Activated CD8-positive, alpha-beta memory T cell treated with anti-CD3 and anti-CD28 coated beads, Interleukin-2, amount 50 U/mL, for 48 hours (primary cell): Measurements from ENCODE around the gene ARHGAP44.

Experiments used
- DNase-seq: peaks from one replicate; pipeline ENCODE4 v3.0.0-alpha.2; 2020

Gene ARHGAP44, protein sequence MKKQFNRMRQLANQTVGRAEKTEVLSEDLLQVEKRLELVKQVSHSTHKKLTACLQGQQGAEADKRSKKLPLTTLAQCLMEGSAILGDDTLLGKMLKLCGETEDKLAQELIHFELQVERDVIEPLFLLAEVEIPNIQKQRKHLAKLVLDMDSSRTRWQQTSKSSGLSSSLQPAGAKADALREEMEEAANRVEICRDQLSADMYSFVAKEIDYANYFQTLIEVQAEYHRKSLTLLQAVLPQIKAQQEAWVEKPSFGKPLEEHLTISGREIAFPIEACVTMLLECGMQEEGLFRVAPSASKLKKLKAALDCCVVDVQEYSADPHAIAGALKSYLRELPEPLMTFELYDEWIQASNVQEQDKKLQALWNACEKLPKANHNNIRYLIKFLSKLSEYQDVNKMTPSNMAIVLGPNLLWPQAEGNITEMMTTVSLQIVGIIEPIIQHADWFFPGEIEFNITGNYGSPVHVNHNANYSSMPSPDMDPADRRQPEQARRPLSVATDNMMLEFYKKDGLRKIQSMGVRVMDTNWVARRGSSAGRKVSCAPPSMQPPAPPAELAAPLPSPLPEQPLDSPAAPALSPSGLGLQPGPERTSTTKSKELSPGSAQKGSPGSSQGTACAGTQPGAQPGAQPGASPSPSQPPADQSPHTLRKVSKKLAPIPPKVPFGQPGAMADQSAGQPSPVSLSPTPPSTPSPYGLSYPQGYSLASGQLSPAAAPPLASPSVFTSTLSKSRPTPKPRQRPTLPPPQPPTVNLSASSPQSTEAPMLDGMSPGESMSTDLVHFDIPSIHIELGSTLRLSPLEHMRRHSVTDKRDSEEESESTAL

DNA sequence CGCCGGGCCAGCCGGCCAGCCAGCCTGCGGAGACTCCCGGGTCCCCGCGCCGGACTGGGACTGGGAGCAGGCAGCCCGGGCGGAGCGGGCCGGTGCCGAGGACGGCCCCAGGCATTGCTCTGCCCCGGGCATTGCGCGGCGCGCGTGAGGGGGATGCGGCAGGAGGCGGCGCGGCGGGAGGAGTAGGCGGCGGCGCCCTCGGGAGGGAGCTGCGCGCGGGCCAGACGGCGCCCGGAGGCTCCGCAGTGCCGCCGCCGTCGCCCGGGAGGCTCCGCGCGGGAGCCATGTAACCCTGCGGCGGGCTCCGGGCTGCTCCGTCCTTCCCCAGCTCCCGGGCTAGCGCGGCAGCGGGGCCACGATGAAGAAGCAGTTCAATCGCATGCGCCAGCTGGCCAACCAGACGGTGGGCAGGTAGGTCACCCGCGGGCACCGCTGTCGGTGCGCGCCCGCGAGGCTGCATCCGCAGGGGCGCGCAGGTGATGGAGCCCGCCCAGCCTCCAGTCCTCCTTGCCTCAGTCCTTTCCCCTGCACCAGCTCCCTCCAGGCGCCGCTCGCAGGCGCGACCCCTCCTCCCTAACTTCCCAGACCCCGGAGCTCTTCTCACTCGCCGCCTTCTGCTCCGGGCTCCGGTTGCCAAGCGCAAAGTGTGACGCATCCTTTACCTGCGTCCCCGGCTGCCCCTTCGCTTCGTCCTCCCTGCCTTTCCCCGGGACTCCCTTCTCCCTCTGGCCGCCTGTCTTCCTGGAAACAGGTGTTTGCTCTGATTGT, at the start of gene ARHGAP44:
Gene ARHGAP44 (plus strand): TSS at position 18 of the 768 bp plus-strand sequence. CDS start 341 bp downstream, at position 359.
- peak; percentile 67 for DNase-seq

GRCh38 chr17:12739500-12739899, 49.8 kb upstream of the ARHGAP44 start:
- DNase-seq: no peak

- DNase-seq: no peak
Observed at GRCh38 chr17:12743046-12743445, 46.3 kb upstream of the ARHGAP44 start.

- no peak for DNase-seq
Observed at GRCh38 chr17:12744298-12744697, 45.0 kb upstream of the ARHGAP44 start.

- no peak for DNase-seq
Observed at GRCh38 chr17:12744786-12745185, 44.5 kb upstream of the ARHGAP44 start.

- no peak for DNase-seq
Observed at GRCh38 chr17:12745486-12745885, 43.8 kb upstream of the ARHGAP44 start.

DNA sequence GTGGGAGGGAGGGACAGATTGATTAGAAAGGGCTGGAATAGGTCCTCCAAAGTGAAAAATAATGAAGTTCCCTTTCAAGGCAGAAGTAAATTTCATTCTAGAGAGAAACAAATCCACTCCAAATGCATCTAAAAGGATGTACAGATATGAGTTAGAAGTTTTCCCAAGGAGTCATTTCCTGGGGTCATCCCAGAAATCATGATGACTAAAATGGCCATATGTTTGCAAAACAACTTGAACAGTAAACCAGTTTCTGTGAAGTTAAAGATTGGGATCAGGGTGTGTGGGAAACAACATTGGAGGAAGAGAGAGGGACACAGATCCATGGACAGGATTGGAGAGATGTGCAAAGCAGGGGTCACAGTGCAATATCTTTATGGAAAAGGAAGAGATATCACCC, 32.5 kb upstream of the ARHGAP44 start:
- no peak for DNase-seq

- DNase-seq: no peak
Observed at GRCh38 chr17:12759090-12759489, 30.2 kb upstream of the ARHGAP44 start.

GRCh38 chr17:12765548-12765947, 23.8 kb upstream of the ARHGAP44 start:
- no peak for DNase-seq

DNA sequence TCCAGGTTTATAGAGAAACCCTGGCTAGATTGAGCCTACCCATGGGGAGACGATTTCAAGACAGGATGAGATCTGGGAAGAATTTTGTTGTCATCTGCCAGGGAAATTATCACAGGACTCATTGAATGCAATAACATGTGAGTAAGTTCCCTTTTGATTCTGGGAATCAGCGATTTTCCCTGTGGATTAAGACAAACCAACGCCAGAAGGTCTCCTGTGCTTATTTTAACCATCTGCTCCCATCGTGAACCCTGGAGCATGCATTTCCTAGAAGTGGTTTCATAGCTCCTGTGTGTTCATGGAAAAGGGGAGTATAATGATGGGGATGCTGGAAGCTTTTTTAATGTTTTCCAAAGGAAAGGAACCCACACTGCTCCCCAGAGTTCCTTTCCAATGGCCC, 21.0 kb upstream of the ARHGAP44 start:
- no peak for DNase-seq

GRCh38 chr17:12769981-12770380, 19.3 kb upstream of the ARHGAP44 start:
- no peak for DNase-seq

DNA sequence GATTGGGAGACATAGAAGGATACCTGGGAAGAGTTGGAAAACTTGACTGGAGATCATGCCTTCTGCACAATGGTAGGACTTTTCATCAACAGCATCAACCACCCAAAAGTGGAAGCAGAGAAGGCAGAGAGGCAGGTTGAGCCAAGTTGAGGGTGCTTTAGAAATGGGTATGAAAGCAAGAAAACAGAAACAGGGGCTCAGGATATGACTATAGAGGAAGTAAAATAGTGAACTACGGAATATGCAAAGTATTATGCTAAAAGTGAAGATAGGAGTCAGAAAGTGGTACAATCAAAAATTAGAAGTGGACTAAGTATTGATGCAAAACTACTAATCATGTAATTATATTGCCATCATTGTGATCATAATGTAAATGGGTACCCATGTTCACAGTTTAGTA, 16.1 kb upstream of the ARHGAP44 start:
- no peak for DNase-seq

GRCh38 chr17:12789075-12789480, 220 bp upstream of the ARHGAP44 start:
- no peak for DNase-seq

DNA sequence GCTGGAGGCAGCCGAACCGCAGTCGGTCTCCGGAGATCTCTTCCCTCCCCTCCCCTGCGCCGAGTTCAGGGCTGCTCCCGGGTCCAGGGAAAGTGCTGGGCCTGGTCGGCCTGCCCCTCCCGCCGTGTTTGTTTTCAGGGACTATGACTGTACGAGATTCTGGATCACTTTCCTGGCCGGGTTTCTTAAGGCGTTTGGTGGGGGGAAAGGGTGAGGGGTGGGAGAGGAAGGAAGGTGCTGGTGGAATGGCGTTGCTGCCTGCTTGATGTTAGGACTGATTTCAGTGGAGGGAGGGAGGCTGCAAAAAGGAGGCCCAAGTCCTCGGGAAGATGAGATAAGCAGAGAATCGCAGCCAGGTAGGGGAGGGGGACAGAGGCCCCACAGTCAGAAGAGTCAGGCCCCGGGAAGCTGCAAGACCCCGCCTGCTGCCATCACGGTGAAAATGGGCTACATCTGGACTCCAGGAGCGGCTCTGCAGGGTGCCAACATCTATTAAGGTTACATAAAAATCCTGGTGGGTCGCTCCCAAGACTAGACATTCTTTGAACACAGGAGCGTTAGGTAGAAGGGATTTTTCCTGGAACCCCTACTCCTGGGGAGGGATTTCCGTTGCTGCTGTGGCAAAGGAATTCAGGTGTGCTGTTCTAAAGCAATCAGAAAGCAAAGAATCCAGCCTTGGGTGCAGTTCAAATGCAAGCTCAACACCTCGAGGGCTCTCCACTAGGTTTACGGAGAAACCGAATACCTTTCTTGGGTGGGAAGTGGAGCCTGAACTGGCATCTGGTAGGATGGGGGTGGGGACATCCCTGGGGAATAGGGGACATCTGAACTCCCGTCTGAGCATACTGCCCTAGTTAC, 1.2 kb downstream of the ARHGAP44 start:
- DNase-seq: no peak

DNA sequence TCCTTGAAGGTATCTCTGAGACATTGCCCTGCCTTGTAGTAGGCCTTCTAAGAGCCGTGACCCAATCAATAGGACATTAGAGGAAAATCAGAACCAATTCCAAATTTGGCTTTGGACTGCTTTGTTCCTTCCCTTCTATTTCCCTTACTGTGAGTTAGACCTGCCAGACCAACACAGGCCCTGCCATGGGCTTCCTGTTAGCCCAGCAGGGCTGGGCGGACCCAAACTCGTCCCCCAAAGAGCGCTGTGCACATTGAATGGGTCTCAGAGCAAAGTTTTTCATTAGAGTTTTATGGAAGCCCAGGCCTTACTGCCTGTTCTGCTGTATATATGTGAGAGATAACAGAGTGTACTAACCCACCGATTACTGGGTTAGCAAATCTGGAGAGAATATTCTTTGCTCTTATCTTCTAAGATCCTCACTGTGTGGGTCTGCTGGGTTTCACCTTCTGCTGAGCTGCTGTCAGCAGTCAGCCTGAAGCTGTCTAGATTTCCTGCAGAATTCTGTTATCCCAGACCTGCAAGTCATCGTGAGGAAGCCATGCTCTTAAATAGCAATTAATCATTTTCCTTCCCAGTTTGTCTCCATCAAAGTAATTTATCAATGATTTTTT, 5.7 kb downstream of the ARHGAP44 start:
- DNase-seq: no peak

- DNase-seq: no peak
Observed at GRCh38 chr17:12800855-12801365, 11.6 kb downstream of the ARHGAP44 start.

- no peak for DNase-seq
Observed at GRCh38 chr17:12806630-12807029, 17.3 kb downstream of the ARHGAP44 start.

DNA sequence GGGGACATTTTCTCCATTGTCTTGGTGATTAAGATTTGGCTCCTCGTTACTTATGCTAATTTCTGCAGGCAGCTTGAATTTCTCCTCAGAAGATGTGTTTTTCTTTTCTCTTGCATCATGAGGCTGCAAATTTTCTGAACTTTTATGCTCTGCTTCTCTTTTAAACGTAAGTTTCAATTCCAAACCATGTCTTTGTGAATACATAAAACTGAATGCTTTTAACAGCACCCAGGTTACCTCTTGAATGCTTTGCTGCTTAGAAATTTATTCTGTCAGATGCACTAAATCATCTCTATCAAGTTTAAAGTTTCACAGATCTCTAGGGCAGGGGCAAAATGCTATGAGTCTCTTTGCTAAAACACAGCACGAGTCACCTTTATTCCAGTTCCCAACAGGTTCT, 19.4 kb downstream of the ARHGAP44 start:
- DNase-seq: no peak

- no peak for DNase-seq
Observed at GRCh38 chr17:12812877-12813276, 23.6 kb downstream of the ARHGAP44 start.

- no peak for DNase-seq
Observed at GRCh38 chr17:12813664-12814063, 24.4 kb downstream of the ARHGAP44 start.

GRCh38 chr17:12814718-12815117, 25.4 kb downstream of the ARHGAP44 start:
- DNase-seq: no peak
